Measurements from ENCODE around the gene FXYD5. TPM values are rescaled to one million over a fixed set of nuclear protein-coding genes. Genes with fewer than 3 reads are reported as not detected.

Gene FXYD5
- total RNA-seq, 2 experiments from 2014 or later = 82.1 to 147 TPM

GRCh38 chr19:35171730-35172129 lies 17.2 kb downstream of the FXYD5 start:
- TSS peak; percentile 49 for BruUV-seq (replicated peaks)
- TF ChIP-seq EZH2phosphoT487 (IDR thresholded peaks at IDR 0.05; ENCODE audit: borderline replicate concordance, low read depth, low read length) = no peak
- TF ChIP-seq CTCF (conservative IDR thresholded peaks at IDR 0.05; ENCODE audit: low read length) = no peak
- peaks cover 44% of the 10 kb centered on the region for H3K36me3 ChIP-seq (ENCODE audit: insufficient read depth, low read length)
- H3K4me3 ChIP-seq (ENCODE audit: low read depth, low read length, poor library complexity, severe bottlenecking) = no peak overlapping the region
- H3K27ac ChIP-seq (ENCODE audit: low read depth, low read length, poor library complexity, severe bottlenecking) = no peak overlapping the region
- H2AFZ ChIP-seq (ENCODE audit: low read length) = no peak overlapping the region
- no peak for DNase-seq (ENCODE audit: low spot score)
- CTCF ChIA-PET (ENCODE audit: unreplicated experiment) = no interaction called here
- H3K79me2 ChIP-seq (ENCODE audit: insufficient read depth, low read depth, low read length) = no peaks in the 10 kb centered on the region
- H4K20me1 ChIP-seq (ENCODE audit: insufficient read depth, low read length) = no peaks in the 10 kb centered on the region
- no peak overlapping the region for H3K4me2 ChIP-seq (ENCODE audit: low read length)
- H3K9me3 ChIP-seq (ENCODE audit: low read length) = no peaks in the 10 kb centered on the region
- H3K9me2 ChIP-seq (ENCODE audit: insufficient read depth, low read length) = no peaks in the 10 kb centered on the region
- H3K4me1 ChIP-seq (ENCODE audit: insufficient read depth, low read length, poor library complexity, severe bottlenecking) = no peaks in the 10 kb centered on the region
- POLR2A ChIA-PET = no interaction called here
- intact Hi-C loops (cut with micrococcal nuclease; ENCODE audit: unreplicated experiment) = no loop called here

GRCh38 chr19:35174226-35174625 lies 19.7 kb downstream of the FXYD5 start:
- H3K9me3 ChIP-seq (ENCODE audit: low read length) = peaks cover 13% of the 10 kb centered on the region; the same call in 1 of the 2 replicates
- ChIA-PET CTCF (ENCODE audit: unreplicated experiment) (no interaction called here), POLR2A (interaction anchor here (0.8 kb wide), 1 partner anchor 9 kb away, joined by 3 read pairs; no protein-coding TSS in a partner anchor)
- no peaks in the 10 kb centered on the region for H3K79me2 ChIP-seq (ENCODE audit: insufficient read depth, low read depth, low read length)
- H2AFZ ChIP-seq (ENCODE audit: low read length) = no peak overlapping the region
- BruUV-seq (replicated peaks) = no TSS peak
- intact Hi-C loops (cut with micrococcal nuclease; ENCODE audit: unreplicated experiment) = no loop called here
- TF ChIP-seq CTCF (conservative IDR thresholded peaks at IDR 0.05; ENCODE audit: low read length) (no peak), EZH2phosphoT487 (IDR thresholded peaks at IDR 0.05; ENCODE audit: borderline replicate concordance, low read depth, low read length) (no peak)
- H3K4me3 ChIP-seq (ENCODE audit: low read depth, low read length, poor library complexity, severe bottlenecking) = no peak overlapping the region
- H3K9me2 ChIP-seq (ENCODE audit: insufficient read depth, low read length) = no peaks in the 10 kb centered on the region
- H3K4me2 ChIP-seq (ENCODE audit: low read length) = no peak overlapping the region
- DNase-seq (ENCODE audit: low spot score) = no peak
- peaks cover 27% of the 10 kb centered on the region for H3K36me3 ChIP-seq (ENCODE audit: insufficient read depth, low read length)
- no peaks in the 10 kb centered on the region for H4K20me1 ChIP-seq (ENCODE audit: insufficient read depth, low read length)
- no peak overlapping the region for H3K27ac ChIP-seq (ENCODE audit: low read depth, low read length, poor library complexity, severe bottlenecking)
- H3K4me1 ChIP-seq (ENCODE audit: insufficient read depth, low read length, poor library complexity, severe bottlenecking) = no peaks in the 10 kb centered on the region

- TF ChIP-seq CTCF (conservative IDR thresholded peaks at IDR 0.05; ENCODE audit: low read length) = no peak
- no peak for TF ChIP-seq EZH2phosphoT487 (IDR thresholded peaks at IDR 0.05; ENCODE audit: borderline replicate concordance, low read depth, low read length)
- Histone ChIP-seq H3K27ac (ENCODE audit: low read depth, low read length, poor library complexity, severe bottlenecking) (no peak overlapping the region), H3K4me1 (ENCODE audit: insufficient read depth, low read length, poor library complexity, severe bottlenecking) (no peaks in the 10 kb centered on the region), H3K9me3 (ENCODE audit: low read length) (peaks cover 13% of the 10 kb centered on the region; the same call in 1 of the 2 replicates), H3K79me2 (ENCODE audit: insufficient read depth, low read depth, low read length) (no peaks in the 10 kb centered on the region), H3K4me3 (ENCODE audit: low read depth, low read length, poor library complexity, severe bottlenecking) (no peak overlapping the region), H2AFZ (ENCODE audit: low read length) (no peak overlapping the region), H3K36me3 (ENCODE audit: insufficient read depth, low read length) (peaks cover 12% of the 10 kb centered on the region), H3K9me2 (ENCODE audit: insufficient read depth, low read length) (no peaks in the 10 kb centered on the region), H3K4me2 (ENCODE audit: low read length) (no peak overlapping the region), H4K20me1 (ENCODE audit: insufficient read depth, low read length) (no peaks in the 10 kb centered on the region)
- intact Hi-C loops (cut with micrococcal nuclease; ENCODE audit: unreplicated experiment) = no loop called here
- POLR2A ChIA-PET = no interaction called here
- no peak for DNase-seq (ENCODE audit: low spot score)
- BruUV-seq (replicated peaks) = no TSS peak
- CTCF ChIA-PET (ENCODE audit: unreplicated experiment) = no interaction called here
Measured at GRCh38 chr19:35176181-35176570, 21.6 kb downstream of the FXYD5 start.
